Peyer's patch (tissue), 4 donors: ENCODE measurements around the gene ATG2B. TPM values are rescaled to one million over a fixed set of nuclear protein-coding genes. Genes with fewer than 3 reads are reported as not detected.
"Not testable (repeated sequence)": the region's sequence is repeated elsewhere in the genome, so short reads cannot be mapped to it uniquely, and the experiment has no call there.

Source experiments
- DNase-seq, 3 donors: peaks; one replicate each; pipeline ENCODE4 v3.0.0-alpha.2; 2017 to 2019
- H3K27ac ChIP-seq, 4 donors: fragments of 200-600 bp; sonication (generic); one replicate each; pipeline ENCODE4 v1.5.1; 2016 to 2019
- H3K27me3 ChIP-seq, 2 donors: fragments of 200-600 bp; sonication (generic); one replicate each; pipeline ENCODE4 v1.5.1; 2019
- H3K36me3 ChIP-seq, 3 donors: fragments of 200-600 bp; sonication (generic); one replicate each; pipeline ENCODE4 v1.5.1; 2016 to 2019
- H3K4me1 ChIP-seq, 4 donors: fragments of 200-600 bp; sonication (generic); one replicate each; pipeline ENCODE4 v1.5.1; 2016 to 2019
- H3K4me3 ChIP-seq, 4 donors: fragments of 200-600 bp; sonication (generic); 1 replicate in 3 of 4; 2 replicates in 1 of 4; pipeline ENCODE4 v1.5.1; 2016 to 2019; ENCODE audit warnings: mild to moderate bottlenecking in 1 of 4
- H3K9me3 ChIP-seq, 4 donors: fragments of 200-600 bp; sonication (generic); one replicate each; pipeline ENCODE4 v1.5.1; 2016 to 2019; ENCODE audit warnings: mild to moderate bottlenecking in 1 of 4
- CTCF ChIP-seq, 6 experiments: fragments of 450-650 bp in 4 of 6; fragments of 200-600 bp in 2 of 6; sonication (generic) in 1 of 6; IDR thresholded peaks; one replicate each; pipeline ENCODE4 v1.5.1; 2017 to 2019; ENCODE audit warnings: antibody characterized with exemption in 6 of 6, mild to moderate bottlenecking in 3 of 6, moderate library complexity in 1 of 6
- POLR2A ChIP-seq, 2 donors: fragments of 450-650 bp; IDR thresholded peaks; one replicate each; pipeline ENCODE4 v1.5.1; 2017; ENCODE audit warnings: antibody characterized with exemption in 2 of 2, mild to moderate bottlenecking in 2 of 2, moderate library complexity in 2 of 2
- total RNA-seq, 4 donors: library from RNA; depleted of rRNA; stranded (reverse); fragments of >200 nt; gene quantifications; one replicate each; pipeline ENCODE4 v1.1.0, GENCODE V29; 2016

Gene ATG2B
- total RNA-seq, 4 donors from 2014 or later, result 39.8 to 85.8 (median 47.4) TPM

- Histone ChIP-seq H3K27ac (no peak overlapping the region), H3K4me1 (no peaks in the 10 kb centered on the region), H3K27me3 (no peaks in the 10 kb centered on the region), H3K36me3 (no peaks in the 10 kb centered on the region), H3K9me3 (no peaks in the 10 kb centered on the region), H3K4me3 (no peak overlapping the region)
- no peak for DNase-seq
- TF ChIP-seq CTCF (IDR thresholded peaks at IDR 0.05) (no peak), POLR2A (IDR thresholded peaks at IDR 0.05) (no peak)
Observed at GRCh38 chr14:96349286-96350075, 13.7 kb downstream of the ATG2B start.

- H3K27ac ChIP-seq, H3K4me1 ChIP-seq, DNase-seq, H3K4me3 ChIP-seq, H3K27me3 ChIP-seq, H3K36me3 ChIP-seq, H3K9me3 ChIP-seq: not testable (repeated sequence)
Observed at GRCh38 chr14:96347957-96348356, 15.2 kb downstream of the ATG2B start.

GRCh38 chr14:96345669-96346068, 17.5 kb downstream of the ATG2B start:
- Histone ChIP-seq H3K4me3 (no peak overlapping the region), H3K4me1 (no peaks in the 10 kb centered on the region), H3K36me3 (peaks cover 0 to 21% (median 0%) of the 10 kb centered on the region in 3 donors), H3K9me3 (no peaks in the 10 kb centered on the region), H3K27ac (no peak overlapping the region), H3K27me3 (no peaks in the 10 kb centered on the region)
- DNase-seq, result no peak
- TF ChIP-seq POLR2A (IDR thresholded peaks at IDR 0.05), result no peak
- no peak for TF ChIP-seq CTCF (IDR thresholded peaks at IDR 0.05)

GRCh38 chr14:96341323-96341722, 21.8 kb downstream of the ATG2B start:
- DNase-seq, result no peak
- no peak overlapping the region for H3K4me3 ChIP-seq
- TF ChIP-seq POLR2A (IDR thresholded peaks at IDR 0.05), result no peak
- TF ChIP-seq CTCF (IDR thresholded peaks at IDR 0.05), result no peak
- no peaks in the 10 kb centered on the region for H3K4me1 ChIP-seq
- no peak overlapping the region for H3K27ac ChIP-seq
- no peaks in the 10 kb centered on the region for H3K27me3 ChIP-seq
- no peaks in the 10 kb centered on the region for H3K9me3 ChIP-seq
- H3K36me3 ChIP-seq, result peaks cover 0 to 34% (median 0%) of the 10 kb centered on the region in 3 donors

- Histone ChIP-seq H3K27me3 (no peaks in the 10 kb centered on the region), H3K4me1 (no peaks in the 10 kb centered on the region), H3K4me3 (no peak overlapping the region), H3K36me3 (peaks cover 0 to 31% (median 0%) of the 10 kb centered on the region in 3 donors), H3K27ac (no peak overlapping the region), H3K9me3 (no peaks in the 10 kb centered on the region)
- no peak for DNase-seq
- TF ChIP-seq CTCF (IDR thresholded peaks at IDR 0.05) (no peak), POLR2A (IDR thresholded peaks at IDR 0.05) (no peak)
Observed at GRCh38 chr14:96338551-96338950, 24.6 kb downstream of the ATG2B start.

- Histone ChIP-seq H3K4me1 (no peaks in the 10 kb centered on the region), H3K4me3 (no peak overlapping the region), H3K27me3 (no peaks in the 10 kb centered on the region), H3K27ac (no peak overlapping the region), H3K9me3 (no peaks in the 10 kb centered on the region), H3K36me3 (peaks cover 0 to 80% (median 0%) of the 10 kb centered on the region in 3 donors)
- TF ChIP-seq CTCF (IDR thresholded peaks at IDR 0.05) (no peak), POLR2A (IDR thresholded peaks at IDR 0.05) (no peak)
- no peak for DNase-seq
Observed at GRCh38 chr14:96324219-96324618, 38.9 kb downstream of the ATG2B start.
